ENCODE data around the gene NDUFS4.

The NDUFS4 gene

GRCh38 chr5:53555160-53555559 lies 5.3 kb upstream of the NDUFS4 start:
- no peak for FAIRE-seq

GRCh38 chr5:53556001-53556400 lies 4.4 kb upstream of the NDUFS4 start:
- FAIRE-seq: no peak
- TF ChIP-seq POLR2A (IDR thresholded peaks at IDR 0.05; ENCODE audit: low read depth, low read length): no peak
- DNase-seq (ENCODE audit: insufficient read length, low spot score): no peak

More at GRCh38 chr5:53555160-53555559, 5.3 kb upstream of the NDUFS4 start:
- no peak for TF ChIP-seq POLR2A (IDR thresholded peaks at IDR 0.05; ENCODE audit: low read depth, low read length)
- DNase-seq (ENCODE audit: insufficient read length, low spot score): no peak

GRCh38 chr5:53557386-53557785 lies 3.1 kb upstream of the NDUFS4 start:
- DNase-seq (ENCODE audit: insufficient read length, low spot score) (peak; percentile 5), FAIRE-seq (peak; percentile 87)
- TF ChIP-seq POLR2A (IDR thresholded peaks at IDR 0.05; ENCODE audit: low read depth, low read length): no peak

GRCh38 chr5:53558966-53559365 lies 1.5 kb upstream of the NDUFS4 start:
- DNase-seq (ENCODE audit: insufficient read length, low spot score): no peak
- no peak for FAIRE-seq
- TF ChIP-seq POLR2A (IDR thresholded peaks at IDR 0.05; ENCODE audit: low read depth, low read length): no peak

- TF ChIP-seq POLR2A (IDR thresholded peaks at IDR 0.05; ENCODE audit: low read depth, low read length): no peak
- FAIRE-seq: no peak
- peak; percentile 6 for DNase-seq (ENCODE audit: insufficient read length, low spot score)
Measured at GRCh38 chr5:53560028-53560427, 411 bp upstream of the NDUFS4 start.

- no peak for TF ChIP-seq POLR2A (IDR thresholded peaks at IDR 0.05; ENCODE audit: low read depth, low read length)
- DNase-seq (ENCODE audit: insufficient read length, low spot score) (no peak), FAIRE-seq (no peak)
Measured at GRCh38 chr5:53568401-53568800, 8.0 kb downstream of the NDUFS4 start.

- TF ChIP-seq POLR2A (IDR thresholded peaks at IDR 0.05; ENCODE audit: low read depth, low read length): no peak
- DNase-seq (ENCODE audit: insufficient read length, low spot score): no peak
- FAIRE-seq: no peak
Measured at GRCh38 chr5:53568871-53569270, 8.4 kb downstream of the NDUFS4 start.

GRCh38 chr5:53569453-53569852 lies 9.0 kb downstream of the NDUFS4 start:
- FAIRE-seq (no peak), DNase-seq (ENCODE audit: insufficient read length, low spot score) (no peak)
- TF ChIP-seq POLR2A (IDR thresholded peaks at IDR 0.05; ENCODE audit: low read depth, low read length): no peak

- TF ChIP-seq POLR2A (IDR thresholded peaks at IDR 0.05; ENCODE audit: low read depth, low read length): no peak
- FAIRE-seq (no peak), DNase-seq (ENCODE audit: insufficient read length, low spot score) (no peak)
Measured at GRCh38 chr5:53571403-53571802, 11.0 kb downstream of the NDUFS4 start.

- TF ChIP-seq POLR2A (IDR thresholded peaks at IDR 0.05; ENCODE audit: low read depth, low read length): no peak
- no peak for DNase-seq (ENCODE audit: insufficient read length, low spot score)
- FAIRE-seq: no peak
Measured at GRCh38 chr5:53575101-53575500, 14.7 kb downstream of the NDUFS4 start.

GRCh38 chr5:53575831-53576230 lies 15.4 kb downstream of the NDUFS4 start:
- no peak for DNase-seq (ENCODE audit: insufficient read length, low spot score)
- no peak for TF ChIP-seq POLR2A (IDR thresholded peaks at IDR 0.05; ENCODE audit: low read depth, low read length)
- no peak for FAIRE-seq

- no peak for TF ChIP-seq POLR2A (IDR thresholded peaks at IDR 0.05; ENCODE audit: low read depth, low read length)
- FAIRE-seq (no peak), DNase-seq (ENCODE audit: insufficient read length, low spot score) (no peak)
Measured at GRCh38 chr5:53576674-53577073, 16.2 kb downstream of the NDUFS4 start.

GRCh38 chr5:53578854-53579253 lies 18.4 kb downstream of the NDUFS4 start:
- TF ChIP-seq POLR2A (IDR thresholded peaks at IDR 0.05; ENCODE audit: low read depth, low read length): no peak
- DNase-seq (ENCODE audit: insufficient read length, low spot score) (no peak), FAIRE-seq (no peak)

GRCh38 chr5:53580547-53580946 lies 20.1 kb downstream of the NDUFS4 start:
- FAIRE-seq (no peak), DNase-seq (ENCODE audit: insufficient read length, low spot score) (no peak)
- TF ChIP-seq POLR2A (IDR thresholded peaks at IDR 0.05; ENCODE audit: low read depth, low read length): no peak

- no peak for FAIRE-seq
- no peak for TF ChIP-seq POLR2A (IDR thresholded peaks at IDR 0.05; ENCODE audit: low read depth, low read length)
- no peak for DNase-seq (ENCODE audit: insufficient read length, low spot score)
Measured at GRCh38 chr5:53582225-53582624, 21.8 kb downstream of the NDUFS4 start.

- FAIRE-seq (no peak), DNase-seq (ENCODE audit: insufficient read length, low spot score) (no peak)
- TF ChIP-seq POLR2A (IDR thresholded peaks at IDR 0.05; ENCODE audit: low read depth, low read length): no peak
Measured at GRCh38 chr5:53590759-53591158, 30.3 kb downstream of the NDUFS4 start.

Measured in H54 (cell line).